ENCODE measurements around the gene FBXO21. TPM values are rescaled to one million over a fixed set of nuclear protein-coding genes. Genes with fewer than 3 reads are reported as not detected.
A peak's percentile ranks its signal among the peaks of the same experiment; 100 is the strongest.

FBXO21 gene
- total and polyA plus RNA-seq, 2 of the 13 experiments (the other 11 are each of a cell fraction or from before 2014, with no cell fraction given) = 15.6 to 32.5 TPM

- TF ChIP-seq ZBTB39 (CRISPR knock-in tag; IDR thresholded peaks at IDR 0.05) = no peak
- no peak for TF ChIP-seq ZFP41 (CRISPR knock-in tag; IDR thresholded peaks at IDR 0.05; ENCODE audit: borderline replicate concordance)
- TF ChIP-seq KMT2B (CRISPR knock-in tag; IDR thresholded peaks at IDR 0.05) = 0 out of 2 replicates have a peak, but pooled peaks have one; percentile 6
- no peak for TF ChIP-seq FOXM1 (CRISPR knock-in tag; IDR thresholded peaks at IDR 0.05)
- peak; percentile 99 for TF ChIP-seq HINFP (CRISPR knock-in tag; IDR thresholded peaks at IDR 0.05; ENCODE audit: low read depth)
- no peak for TF ChIP-seq ZBTB38 (CRISPR knock-in tag; IDR thresholded peaks at IDR 0.05)
- TF ChIP-seq ZNF580 (CRISPR knock-in tag; IDR thresholded peaks at IDR 0.05; ENCODE audit: borderline replicate concordance, low read depth) = peak; percentile 62; the same call in 1 of the 2 replicates
- TF ChIP-seq MYC (CRISPR knock-in tag; IDR thresholded peaks at IDR 0.05; ENCODE audit: borderline replicate concordance) = peak; percentile 39
- peak; percentile 70; the same call in 1 of the 2 replicates for TF ChIP-seq ADNP (CRISPR knock-in tag; IDR thresholded peaks at IDR 0.05)
- TF ChIP-seq IKZF5 (CRISPR knock-in tag; IDR thresholded peaks at IDR 0.05) = no peak
- TF ChIP-seq CHD4 (IDR thresholded peaks at IDR 0.05; ENCODE audit: borderline replicate concordance, low read length) = peak; percentile 56; the same call in 1 of the 2 replicates
- no peak for TF ChIP-seq USF2 (IDR thresholded peaks at IDR 0.05; ENCODE audit: low read depth, low read length)
- no peak for TF ChIP-seq USF2 (CRISPR knock-in tag; IDR thresholded peaks at IDR 0.05; ENCODE audit: borderline replicate concordance)
- TF ChIP-seq ZSCAN20 (CRISPR knock-in tag; IDR thresholded peaks at IDR 0.05; ENCODE audit: borderline replicate concordance) = peak; percentile 38; the same call in 1 of the 2 replicates
- no peak for TF ChIP-seq HMG20B (CRISPR knock-in tag; conservative IDR thresholded peaks at IDR 0.05)
- TF ChIP-seq ZNF333 (CRISPR knock-in tag; IDR thresholded peaks at IDR 0.05; ENCODE audit: borderline replicate concordance) = peak; percentile 54; the same call in 1 of the 2 replicates
- TF ChIP-seq KDM5B (CRISPR knock-in tag; IDR thresholded peaks at IDR 0.05; ENCODE audit: borderline replicate concordance) = no peak; the same call in 1 of the 2 replicates
- TF ChIP-seq ELF4 (CRISPR knock-in tag; IDR thresholded peaks at IDR 0.05; ENCODE audit: borderline replicate concordance) = no peak
- no peak for TF ChIP-seq WIZ (CRISPR knock-in tag; IDR thresholded peaks at IDR 0.05)
- no peak for TF ChIP-seq THYN1 (CRISPR knock-in tag; IDR thresholded peaks at IDR 0.05; ENCODE audit: borderline replicate concordance, low read depth)
- 0 out of 2 replicates have a peak, but pooled peaks have one; percentile 5 for TF ChIP-seq ZNF709 (CRISPR knock-in tag; IDR thresholded peaks at IDR 0.05)
- 0 out of 2 replicates have a peak, but pooled peaks have one; percentile 36 for TF ChIP-seq ZNF367 (CRISPR knock-in tag; IDR thresholded peaks at IDR 0.05; ENCODE audit: borderline replicate concordance)
Observed at GRCh38 chr12:117098361-117099217, 91.7 kb downstream of the FBXO21 start (continued).

Data from HepG2 (cell line).